Breast epithelium (tissue), 4 donors: ENCODE results near the gene KRT83. TPM values are rescaled to one million over a fixed set of nuclear protein-coding genes. Genes with fewer than 3 reads are reported as not detected.
A peak's percentile ranks its signal among the peaks of the same experiment; 100 is the strongest.
"Not testable (repeated sequence)": the region's sequence is repeated elsewhere in the genome, so short reads cannot be mapped to it uniquely, and the experiment has no call there.

Experiments
- DNase-seq, 2 donors: peaks; one replicate each; pipeline ENCODE4 v3.0.0-alpha.2; 2019; ENCODE audit warnings: low spot score in 2 of 2
- H3K27ac ChIP-seq, 2 donors: fragments of 200-600 bp; sonication (generic) in 1 of 2; one replicate each; pipeline ENCODE4 v1.5.1; 2016 to 2019; ENCODE audit warnings: mild to moderate bottlenecking in 1 of 2
- H3K27me3 ChIP-seq, 2 donors: fragments of 200-600 bp; sonication (generic) in 1 of 2; one replicate each; pipeline versions ENCODE4 v1.5.1 to v1.6.0; 2017 to 2019; ENCODE audit warnings: control low read depth in 1 of 2, mild to moderate bottlenecking in 1 of 2
- H3K36me3 ChIP-seq: fragments of 200-600 bp; one replicate; pipeline ENCODE4 v1.5.1; 2019
- H3K4me1 ChIP-seq, 2 donors: fragments of 200-600 bp; sonication (generic); one replicate each; pipeline ENCODE4 v1.5.1; 2016 to 2019; ENCODE audit warnings: control low read depth in 1 of 2
- H3K4me3 ChIP-seq, 3 donors: fragments of 200-600 bp; sonication (generic); 1 replicate in 2 of 3; 2 replicates in 1 of 3; pipeline ENCODE4 v1.5.1; 2016 to 2019; ENCODE audit warnings: mild to moderate bottlenecking in 3 of 3, moderate library complexity in 2 of 3
- H3K9me3 ChIP-seq, 2 donors: fragments of 200-600 bp; sonication (generic) in 1 of 2; one replicate each; pipeline ENCODE4 v1.5.1; 2016 to 2019; ENCODE audit warnings: control low read depth in 1 of 2
- POLR2A ChIP-seq: fragments of 450-650 bp; IDR thresholded peaks from one replicate; pipeline ENCODE4 v1.6.1; 2016; ENCODE audit warnings: antibody characterized with exemption, mild to moderate bottlenecking, moderate library complexity
- POLR2AphosphoS5 ChIP-seq, 3 donors: sonication (generic); formaldehyde crosslinking; IDR thresholded peaks; one replicate each; pipeline ENCODE4 v1.6.1; 2017; ENCODE audit warnings: antibody characterized with exemption in 3 of 3
- intact Hi-C: fragments of 100-400 bp; cut with DNase I; formaldehyde crosslinking; loops from one replicate; pipeline ENCODE4 v1.15.1; 2023; ENCODE audit warnings: low total_unique reads
- total RNA-seq, 3 donors: library from RNA; depleted of rRNA; stranded (reverse); fragments of >200 nt; gene quantifications; one replicate each; pipeline ENCODE4 v1.1.0, GENCODE V29; 2016
- TF ChIP-seq, protein P1 (sequence below), 3 donors: fragments of 450-650 bp; IDR thresholded peaks; one replicate each; pipeline ENCODE4 v1.5.1; 2016 to 2017; ENCODE audit warnings: antibody characterized with exemption in 3 of 3, mild to moderate bottlenecking in 3 of 3, moderate library complexity in 3 of 3

KRT83 gene
- total RNA-seq, 3 donors from 2014 or later: 0.33 to 0.59 TPM; not detected in 1

DNA sequence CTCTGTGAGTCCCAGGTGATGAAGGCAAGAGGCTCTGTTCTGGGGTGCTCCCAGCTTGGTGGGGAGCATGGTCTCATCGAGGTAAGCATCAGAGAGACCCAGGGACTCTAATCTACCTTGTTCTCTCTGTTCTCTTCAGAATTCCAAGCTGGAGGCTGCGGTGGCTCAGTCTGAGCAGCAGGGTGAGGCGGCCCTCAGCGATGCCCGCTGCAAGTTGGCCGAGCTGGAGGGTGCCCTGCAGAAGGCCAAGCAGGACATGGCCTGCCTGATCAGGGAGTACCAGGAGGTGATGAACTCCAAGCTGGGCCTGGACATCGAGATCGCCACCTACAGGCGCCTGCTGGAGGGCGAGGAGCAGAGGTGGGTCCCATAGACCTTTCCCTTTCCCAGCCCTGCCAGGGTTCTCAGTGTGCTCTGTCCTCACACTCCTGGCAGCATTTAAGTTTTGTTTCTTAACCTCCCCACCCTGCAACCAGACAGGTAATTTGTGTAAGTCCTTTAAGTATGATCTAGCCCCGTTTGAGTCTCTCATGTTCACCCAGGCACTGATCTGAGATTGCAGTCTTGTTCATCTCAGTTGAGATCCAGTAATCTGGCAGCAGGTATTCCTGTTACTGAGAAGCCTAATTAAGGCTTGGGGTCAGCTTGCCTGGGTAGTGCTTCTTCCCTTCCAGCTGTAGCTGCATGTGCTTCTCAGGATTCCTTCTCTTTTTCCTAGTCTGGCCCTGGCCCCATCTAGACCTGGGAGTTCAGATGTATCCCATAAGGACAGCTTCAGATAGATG is 15.1 kb downstream of the KRT83 start:
- intact Hi-C loops: no loop called here
- H3K4me1 ChIP-seq: no peaks in the 10 kb centered on the region
- no peak overlapping the region for H3K27ac ChIP-seq
- DNase-seq: peak in 1 of 2 donors; percentile 17
- no peaks in the 10 kb centered on the region for H3K9me3 ChIP-seq
- no peaks in the 10 kb centered on the region for H3K27me3 ChIP-seq
- H3K4me3 ChIP-seq: no peak overlapping the region
- no peak for TF ChIP-seq POLR2AphosphoS5 (IDR thresholded peaks at IDR 0.05)
- TF ChIP-seq, protein P1, sequence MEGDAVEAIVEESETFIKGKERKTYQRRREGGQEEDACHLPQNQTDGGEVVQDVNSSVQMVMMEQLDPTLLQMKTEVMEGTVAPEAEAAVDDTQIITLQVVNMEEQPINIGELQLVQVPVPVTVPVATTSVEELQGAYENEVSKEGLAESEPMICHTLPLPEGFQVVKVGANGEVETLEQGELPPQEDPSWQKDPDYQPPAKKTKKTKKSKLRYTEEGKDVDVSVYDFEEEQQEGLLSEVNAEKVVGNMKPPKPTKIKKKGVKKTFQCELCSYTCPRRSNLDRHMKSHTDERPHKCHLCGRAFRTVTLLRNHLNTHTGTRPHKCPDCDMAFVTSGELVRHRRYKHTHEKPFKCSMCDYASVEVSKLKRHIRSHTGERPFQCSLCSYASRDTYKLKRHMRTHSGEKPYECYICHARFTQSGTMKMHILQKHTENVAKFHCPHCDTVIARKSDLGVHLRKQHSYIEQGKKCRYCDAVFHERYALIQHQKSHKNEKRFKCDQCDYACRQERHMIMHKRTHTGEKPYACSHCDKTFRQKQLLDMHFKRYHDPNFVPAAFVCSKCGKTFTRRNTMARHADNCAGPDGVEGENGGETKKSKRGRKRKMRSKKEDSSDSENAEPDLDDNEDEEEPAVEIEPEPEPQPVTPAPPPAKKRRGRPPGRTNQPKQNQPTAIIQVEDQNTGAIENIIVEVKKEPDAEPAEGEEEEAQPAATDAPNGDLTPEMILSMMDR (IDR thresholded peaks at IDR 0.05): peak in 1 of 3 donors; percentile 11
- no peaks in the 10 kb centered on the region for H3K36me3 ChIP-seq

GRCh38 chr12:52304941-52305411 is 16.2 kb downstream of the KRT83 start:
- H3K9me3 ChIP-seq, H3K4me3 ChIP-seq, intact Hi-C loops, H3K27me3 ChIP-seq, H3K27ac ChIP-seq, H3K36me3 ChIP-seq, H3K4me1 ChIP-seq: not testable (repeated sequence)
- DNase-seq: peak; percentile 43 to 45

GRCh38 chr12:52302242-52302914 is 18.8 kb downstream of the KRT83 start:
- H3K4me1 ChIP-seq, H3K36me3 ChIP-seq, DNase-seq, H3K27me3 ChIP-seq, H3K4me3 ChIP-seq, H3K9me3 ChIP-seq, H3K27ac ChIP-seq, intact Hi-C loops: not testable (repeated sequence)

DNA sequence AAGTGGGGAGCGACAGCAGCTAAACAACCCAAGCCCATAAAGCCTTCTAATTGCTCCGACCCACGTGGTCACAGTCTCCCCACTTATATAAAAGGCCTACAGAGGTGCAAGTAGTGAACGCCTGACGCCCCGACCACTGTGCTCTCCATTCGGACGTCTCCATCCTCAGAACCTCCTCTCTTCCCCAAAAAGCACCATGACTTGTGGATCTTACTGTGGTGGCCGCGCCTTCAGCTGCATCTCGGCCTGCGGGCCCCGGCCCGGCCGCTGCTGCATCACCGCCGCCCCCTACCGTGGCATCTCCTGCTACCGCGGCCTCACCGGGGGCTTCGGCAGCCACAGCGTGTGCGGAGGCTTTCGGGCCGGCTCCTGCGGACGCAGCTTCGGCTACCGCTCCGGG is 19.5 kb downstream of the KRT83 start:
- H3K27me3 ChIP-seq, H3K4me1 ChIP-seq, H3K27ac ChIP-seq, H3K4me3 ChIP-seq, H3K9me3 ChIP-seq, intact Hi-C loops, H3K36me3 ChIP-seq: not testable (repeated sequence)
- DNase-seq: peak in 1 of 2 donors; percentile 31

GRCh38 chr12:52300796-52301691 is 20.2 kb downstream of the KRT83 start:
- no peak for TF ChIP-seq POLR2A
- TF ChIP-seq, protein P1 (IDR thresholded peaks at IDR 0.05): no peak
- no peak for TF ChIP-seq POLR2AphosphoS5 (IDR thresholded peaks at IDR 0.05)
- no peaks in the 10 kb centered on the region for H3K36me3 ChIP-seq
- no peaks in the 10 kb centered on the region for H3K4me1 ChIP-seq
- no peak overlapping the region for H3K4me3 ChIP-seq
- H3K27me3 ChIP-seq: no peaks in the 10 kb centered on the region
- no peaks in the 10 kb centered on the region for H3K9me3 ChIP-seq
- intact Hi-C loops: no loop called here
- no peak for DNase-seq
- H3K27ac ChIP-seq: no peak overlapping the region

DNA sequence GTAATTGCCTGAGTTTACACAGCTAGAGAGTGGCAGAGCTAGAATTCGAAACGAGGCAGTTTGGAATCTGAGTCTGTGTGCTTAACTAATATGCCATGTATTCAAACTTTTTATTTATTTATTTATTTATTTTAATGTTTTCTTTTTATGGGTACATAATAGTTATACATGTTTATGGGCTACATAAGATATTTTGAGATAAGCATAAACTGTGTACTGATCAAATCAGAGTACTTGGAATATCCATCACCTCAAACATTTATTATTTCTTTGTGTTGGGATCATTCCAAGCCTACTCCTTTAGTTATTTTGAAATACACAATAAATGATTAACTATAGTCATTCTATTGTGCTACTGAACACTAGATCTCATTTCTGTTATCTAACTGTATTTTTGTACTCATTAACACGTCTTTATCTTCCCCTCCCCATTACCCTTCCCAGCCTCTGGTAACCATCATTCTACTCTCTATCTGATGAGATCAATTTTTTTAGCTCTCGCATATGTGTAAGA is 22.5 kb downstream of the KRT83 start:
- TF ChIP-seq, protein P1 (IDR thresholded peaks at IDR 0.05): no peak
- no peak for TF ChIP-seq POLR2A
- no peak for TF ChIP-seq POLR2AphosphoS5 (IDR thresholded peaks at IDR 0.05)
- intact Hi-C loops: no loop called here
- Histone ChIP-seq H3K4me3 (no peak overlapping the region), H3K9me3 (no peaks in the 10 kb centered on the region), H3K27me3 (no peaks in the 10 kb centered on the region), H3K36me3 (no peaks in the 10 kb centered on the region), H3K4me1 (no peaks in the 10 kb centered on the region), H3K27ac (no peak overlapping the region)
- no peak for DNase-seq
